ENCODE results near the gene BRCA2. TPM values are rescaled to one million over a fixed set of nuclear protein-coding genes. Genes with fewer than 3 reads are reported as not detected.

The BRCA2 gene
- total RNA-seq, 1 donor from 2014 or later: 38.7 TPM

DNA sequence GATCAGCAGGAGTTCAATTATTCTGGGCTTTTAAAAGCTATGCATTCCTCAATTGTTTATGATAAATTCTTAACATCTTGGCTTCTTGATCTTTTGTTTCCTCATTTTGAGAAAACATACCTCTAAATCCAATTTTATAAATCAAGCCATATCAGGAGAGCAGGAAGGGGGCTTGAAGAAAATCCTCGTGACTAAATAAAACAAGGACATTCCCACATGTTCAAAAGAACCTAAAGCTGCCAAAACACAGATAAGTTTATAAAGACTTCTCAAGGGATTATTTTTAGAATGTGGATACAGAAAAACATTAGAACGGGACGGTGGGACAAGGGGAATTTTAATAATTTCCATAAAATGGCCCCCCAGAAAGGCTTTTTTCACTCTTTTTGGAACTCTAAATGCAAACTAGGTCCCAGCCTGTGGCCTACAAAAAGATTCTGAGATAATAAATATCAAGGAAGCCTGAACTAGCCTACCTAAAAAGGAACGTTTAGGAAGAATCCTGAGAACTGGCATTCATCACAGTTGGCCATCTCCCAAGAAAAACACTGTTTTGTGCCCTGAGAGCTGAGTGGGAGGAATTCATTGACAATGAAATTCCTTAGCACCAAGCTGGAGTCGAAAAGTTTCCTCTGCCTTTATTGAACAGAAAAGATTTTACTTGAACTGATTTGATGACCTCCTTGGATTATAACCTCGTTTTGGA is 30.2 kb upstream of the BRCA2 start:
- no peak overlapping the region for H2AFZ ChIP-seq (replicated peaks)
- no peaks in the 10 kb centered on the region for H3K27me3 ChIP-seq
- Mint-ChIP-seq H3K27me3 (ENCODE audit: insufficient read depth, low read depth) (no peaks in the 10 kb centered on the region), H3K9me3 (no peaks in the 10 kb centered on the region), H3K36me3 (no peaks in the 10 kb centered on the region), H3K4me1 (peaks cover 18% of the 10 kb centered on the region), H3K4me3 (no peak overlapping the region), H3K27ac (peak overlapping the region; percentile 84)
- no peaks in the 10 kb centered on the region for H3K36me3 ChIP-seq
- DNase-seq (ENCODE audit: low spot score): peak; percentile 44
- H3K4me1 ChIP-seq: peaks cover 34% of the 10 kb centered on the region
- no peak overlapping the region for H3K4me3 ChIP-seq
- H3K79me2 ChIP-seq (ENCODE audit: low read depth): no peaks in the 10 kb centered on the region
- H3F3A ChIP-seq (ENCODE audit: low read depth): peaks cover 5% of the 10 kb centered on the region
- H3K27ac ChIP-seq: peak overlapping the region; percentile 42
- H3K9me3 ChIP-seq (ENCODE audit: low read depth): no peaks in the 10 kb centered on the region
- H3K9ac ChIP-seq: no peak overlapping the region
- peak overlapping the region; percentile 42 for H3K4me2 ChIP-seq
- TF ChIP-seq EZH2 (IDR thresholded peaks at IDR 0.05) (no peak), EZH2phosphoT487 (IDR thresholded peaks at IDR 0.05) (no peak)
- TF ChIP-seq, protein P1, sequence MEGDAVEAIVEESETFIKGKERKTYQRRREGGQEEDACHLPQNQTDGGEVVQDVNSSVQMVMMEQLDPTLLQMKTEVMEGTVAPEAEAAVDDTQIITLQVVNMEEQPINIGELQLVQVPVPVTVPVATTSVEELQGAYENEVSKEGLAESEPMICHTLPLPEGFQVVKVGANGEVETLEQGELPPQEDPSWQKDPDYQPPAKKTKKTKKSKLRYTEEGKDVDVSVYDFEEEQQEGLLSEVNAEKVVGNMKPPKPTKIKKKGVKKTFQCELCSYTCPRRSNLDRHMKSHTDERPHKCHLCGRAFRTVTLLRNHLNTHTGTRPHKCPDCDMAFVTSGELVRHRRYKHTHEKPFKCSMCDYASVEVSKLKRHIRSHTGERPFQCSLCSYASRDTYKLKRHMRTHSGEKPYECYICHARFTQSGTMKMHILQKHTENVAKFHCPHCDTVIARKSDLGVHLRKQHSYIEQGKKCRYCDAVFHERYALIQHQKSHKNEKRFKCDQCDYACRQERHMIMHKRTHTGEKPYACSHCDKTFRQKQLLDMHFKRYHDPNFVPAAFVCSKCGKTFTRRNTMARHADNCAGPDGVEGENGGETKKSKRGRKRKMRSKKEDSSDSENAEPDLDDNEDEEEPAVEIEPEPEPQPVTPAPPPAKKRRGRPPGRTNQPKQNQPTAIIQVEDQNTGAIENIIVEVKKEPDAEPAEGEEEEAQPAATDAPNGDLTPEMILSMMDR (IDR thresholded peaks at IDR 0.05): no peak
- no peaks in the 10 kb centered on the region for H4K20me1 ChIP-seq (ENCODE audit: low read depth)

DNA sequence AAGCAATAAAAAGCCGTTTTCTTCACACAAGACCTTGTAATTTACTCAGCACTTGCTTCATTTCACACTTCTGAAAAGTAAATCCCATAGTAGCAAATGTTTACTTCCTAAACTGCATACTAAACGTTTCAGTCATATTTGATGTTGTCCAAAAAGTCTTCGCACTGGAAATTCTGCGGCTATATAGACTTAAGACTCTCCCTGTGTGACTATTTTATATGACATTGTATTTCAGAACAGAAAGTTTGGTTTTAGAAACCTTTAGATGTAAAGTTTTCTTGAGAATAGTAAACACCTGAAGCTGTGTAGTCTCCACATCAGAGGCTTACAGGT is 29.7 kb upstream of the BRCA2 start:
- peak overlapping the region; percentile 42 for H3K27ac ChIP-seq
- TF ChIP-seq EZH2 (IDR thresholded peaks at IDR 0.05) (no peak), EZH2phosphoT487 (IDR thresholded peaks at IDR 0.05) (no peak)
- TF ChIP-seq, protein P1 (IDR thresholded peaks at IDR 0.05): no peak

DNA sequence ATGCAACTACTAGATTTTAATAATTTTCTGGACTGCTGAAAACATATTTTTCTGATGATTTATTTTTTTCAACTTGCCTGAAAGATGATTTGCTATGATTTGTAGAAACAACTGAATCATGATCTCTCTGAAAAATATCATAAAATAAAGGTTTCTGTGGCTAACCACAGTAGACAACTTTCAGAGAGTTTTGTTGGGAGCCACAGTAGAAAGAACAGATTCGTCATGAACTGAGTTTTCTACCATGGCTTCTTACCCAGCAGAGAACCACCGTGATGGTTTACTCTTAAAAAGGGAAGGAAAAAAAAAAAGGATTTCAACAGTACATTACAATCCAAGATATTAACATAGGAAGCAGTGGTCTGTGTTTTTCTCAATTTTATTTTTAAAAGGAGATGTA is 18.1 kb upstream of the BRCA2 start:
- H3K27me3 ChIP-seq: no peaks in the 10 kb centered on the region
- no peaks in the 10 kb centered on the region for H3K36me3 Mint-ChIP-seq
- no peak for DNase-seq (ENCODE audit: low spot score)
- no peaks in the 10 kb centered on the region for H4K20me1 ChIP-seq (ENCODE audit: low read depth)
- no peak overlapping the region for H3K27ac ChIP-seq
- H3K79me2 ChIP-seq (ENCODE audit: low read depth): no peaks in the 10 kb centered on the region
- H3K27ac Mint-ChIP-seq: no peak overlapping the region
- no peak overlapping the region for H3K4me2 ChIP-seq
- H3K9ac ChIP-seq: no peak overlapping the region
- no peak overlapping the region for H3K4me3 Mint-ChIP-seq
- H3K27me3 Mint-ChIP-seq (ENCODE audit: insufficient read depth, low read depth): no peaks in the 10 kb centered on the region
- H2AFZ ChIP-seq (replicated peaks): no peak overlapping the region
- no peaks in the 10 kb centered on the region for H3K9me3 ChIP-seq (ENCODE audit: low read depth)
- H3K4me3 ChIP-seq: no peak overlapping the region
- no peaks in the 10 kb centered on the region for H3K36me3 ChIP-seq
- H3K4me1 Mint-ChIP-seq: peaks cover 6% of the 10 kb centered on the region
- H3K9me3 Mint-ChIP-seq: no peaks in the 10 kb centered on the region
- peaks cover 18% of the 10 kb centered on the region for H3K4me1 ChIP-seq
- TF ChIP-seq EZH2phosphoT487 (IDR thresholded peaks at IDR 0.05) (no peak), EZH2 (IDR thresholded peaks at IDR 0.05) (no peak)
- TF ChIP-seq, protein P1 (IDR thresholded peaks at IDR 0.05): no peak
- no peaks in the 10 kb centered on the region for H3F3A ChIP-seq (ENCODE audit: low read depth)

More for the DNA sequence above, 29.7 kb upstream of the BRCA2 start:
- H3K36me3 ChIP-seq: no peaks in the 10 kb centered on the region
- peaks cover 18% of the 10 kb centered on the region for H3K4me1 Mint-ChIP-seq
- H3K36me3 Mint-ChIP-seq: no peaks in the 10 kb centered on the region
- no peaks in the 10 kb centered on the region for H3K9me3 Mint-ChIP-seq
- no peaks in the 10 kb centered on the region for H3K79me2 ChIP-seq (ENCODE audit: low read depth)
- H3K27me3 Mint-ChIP-seq (ENCODE audit: insufficient read depth, low read depth): no peaks in the 10 kb centered on the region
- H3K4me2 ChIP-seq: peak overlapping the region; percentile 42
- H3K27ac Mint-ChIP-seq: peak overlapping the region; percentile 84
- no peaks in the 10 kb centered on the region for H3K27me3 ChIP-seq
- no peak overlapping the region for H3K4me3 Mint-ChIP-seq
- H3K4me1 ChIP-seq: peaks cover 38% of the 10 kb centered on the region
- no peaks in the 10 kb centered on the region for H4K20me1 ChIP-seq (ENCODE audit: low read depth)
- peaks cover 5% of the 10 kb centered on the region for H3F3A ChIP-seq (ENCODE audit: low read depth)
- no peak for DNase-seq (ENCODE audit: low spot score)
- no peak overlapping the region for H2AFZ ChIP-seq (replicated peaks)
- no peak overlapping the region for H3K9ac ChIP-seq
- H3K9me3 ChIP-seq (ENCODE audit: low read depth): no peaks in the 10 kb centered on the region
- H3K4me3 ChIP-seq: no peak overlapping the region
